ENCODE measurements around the gene RHOH.
"Not testable (repeated sequence)": the region's sequence is repeated elsewhere in the genome, so short reads cannot be mapped to it uniquely, and the experiment has no call there.

Gene RHOH, protein sequence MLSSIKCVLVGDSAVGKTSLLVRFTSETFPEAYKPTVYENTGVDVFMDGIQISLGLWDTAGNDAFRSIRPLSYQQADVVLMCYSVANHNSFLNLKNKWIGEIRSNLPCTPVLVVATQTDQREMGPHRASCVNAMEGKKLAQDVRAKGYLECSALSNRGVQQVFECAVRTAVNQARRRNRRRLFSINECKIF

DNA sequence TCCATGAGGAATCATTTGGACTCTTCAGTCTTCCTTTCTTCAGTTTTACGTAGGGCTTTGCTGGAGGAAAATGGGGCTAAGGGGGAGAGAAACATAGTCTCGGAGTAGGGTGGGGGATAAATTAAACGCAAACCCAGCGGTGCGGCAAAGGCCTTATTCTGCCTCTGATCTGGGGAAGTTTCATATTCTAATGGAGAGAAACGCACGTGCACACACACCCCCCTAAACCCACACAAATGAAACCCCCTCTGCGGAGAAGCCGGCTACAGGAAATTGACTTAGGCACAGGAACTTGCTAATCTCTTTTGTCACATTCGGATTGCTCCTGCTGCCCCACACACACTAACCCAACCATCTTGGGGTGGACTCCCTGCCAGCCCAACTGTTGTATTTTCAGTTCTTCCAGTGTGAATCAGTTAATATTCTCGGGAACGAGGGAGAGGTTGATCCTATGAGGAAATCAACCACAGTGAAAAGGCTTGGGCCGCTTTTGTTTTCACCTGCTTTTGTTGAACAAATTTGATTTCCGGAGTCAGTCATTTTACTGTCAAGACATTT lies at the start of gene RHOH:
RHOH (plus strand) TSS at position 308 of the 558 bp plus-strand sequence. CDS start 46,356 bp downstream, outside the sequence.
- peak in 2 of 3 donors; percentile 60 to 66 for DNase-seq (ENCODE audit: low read depth in 3 of 3)

DNA sequence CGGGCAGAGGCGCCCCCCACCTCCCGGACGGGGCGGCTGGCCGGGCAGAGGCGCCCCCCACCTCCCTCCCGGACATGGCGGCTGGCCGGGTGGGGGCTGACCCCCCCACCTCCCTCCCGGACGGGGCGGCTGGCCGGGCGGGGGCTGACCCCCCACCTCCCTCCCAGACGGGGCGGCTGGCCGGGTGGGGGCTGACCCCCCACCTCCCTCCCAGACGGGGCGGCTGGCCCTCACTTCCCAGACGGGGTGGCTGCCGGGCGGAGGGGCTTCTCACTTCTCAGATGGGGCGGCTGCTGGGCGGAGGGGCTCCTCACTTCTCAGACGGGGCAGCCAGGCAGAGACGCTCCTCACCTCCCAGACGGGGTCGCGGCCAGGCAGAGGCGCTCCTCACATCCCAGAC lies 49.3 kb upstream of the RHOH start:
- not testable (repeated sequence) for DNase-seq (ENCODE audit: low read depth in 3 of 3)

DNA sequence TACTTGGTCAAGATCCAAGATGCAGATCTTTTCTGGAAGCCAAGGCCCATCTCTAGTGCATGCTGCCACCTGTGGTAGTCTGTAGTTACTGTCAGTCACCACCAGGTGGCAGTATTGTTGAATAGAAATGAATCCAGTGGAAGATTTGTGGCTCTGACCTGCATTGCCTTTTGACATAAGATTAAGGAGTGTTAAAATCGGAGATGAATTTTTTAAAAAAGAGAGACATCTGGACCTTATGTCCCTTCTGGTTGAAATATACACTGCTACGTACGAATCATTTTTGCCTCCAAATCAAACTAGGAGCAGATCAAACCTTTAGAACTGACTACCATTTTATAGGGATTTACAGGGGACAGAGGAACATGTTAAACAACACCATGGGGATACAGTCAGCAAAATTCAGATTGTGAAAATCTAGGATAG lies 46.9 kb upstream of the RHOH start:
- peak; percentile 43 to 59 (median 57) for DNase-seq (ENCODE audit: low read depth in 3 of 3)

DNA sequence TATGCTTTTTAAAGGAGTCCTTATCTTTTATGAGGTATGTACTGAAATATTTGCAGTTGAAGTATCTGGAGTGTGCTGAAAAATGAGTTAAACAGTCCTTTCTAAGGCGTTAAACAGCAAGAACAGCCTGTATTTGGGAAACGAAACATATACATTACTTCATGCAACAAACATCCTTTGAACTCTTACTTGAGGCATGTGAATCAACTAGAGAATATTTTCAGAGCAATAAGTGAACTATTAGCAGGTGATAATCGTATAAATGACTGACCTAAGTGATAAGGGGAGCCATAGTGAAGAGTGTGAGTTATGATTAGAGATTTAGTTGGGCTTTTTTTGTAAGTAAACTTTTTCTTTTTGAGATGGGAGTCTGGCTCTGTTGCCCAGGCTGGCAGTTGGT lies 45.9 kb upstream of the RHOH start:
- DNase-seq (ENCODE audit: low read depth in 3 of 3): no peak

DNA sequence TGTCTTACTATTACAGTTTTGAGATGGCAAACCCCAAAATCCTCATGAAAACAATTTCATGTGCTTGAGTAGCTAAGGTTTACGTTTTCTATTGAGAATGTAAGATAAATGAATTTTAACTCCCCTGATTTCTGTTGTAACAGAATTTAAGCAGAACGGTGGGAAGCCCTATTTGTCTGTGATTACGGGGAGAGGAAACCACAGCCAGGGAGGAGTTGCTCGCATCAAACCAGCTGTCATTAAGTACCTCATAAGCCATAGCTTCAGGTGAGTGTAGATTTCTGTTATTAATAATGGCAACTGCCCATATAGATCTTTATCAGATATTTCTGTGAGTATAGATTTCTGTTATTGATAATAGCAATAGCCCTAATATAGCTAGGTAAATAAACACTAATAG lies 44.2 kb upstream of the RHOH start:
- DNase-seq (ENCODE audit: low read depth in 3 of 3): no peak

DNA sequence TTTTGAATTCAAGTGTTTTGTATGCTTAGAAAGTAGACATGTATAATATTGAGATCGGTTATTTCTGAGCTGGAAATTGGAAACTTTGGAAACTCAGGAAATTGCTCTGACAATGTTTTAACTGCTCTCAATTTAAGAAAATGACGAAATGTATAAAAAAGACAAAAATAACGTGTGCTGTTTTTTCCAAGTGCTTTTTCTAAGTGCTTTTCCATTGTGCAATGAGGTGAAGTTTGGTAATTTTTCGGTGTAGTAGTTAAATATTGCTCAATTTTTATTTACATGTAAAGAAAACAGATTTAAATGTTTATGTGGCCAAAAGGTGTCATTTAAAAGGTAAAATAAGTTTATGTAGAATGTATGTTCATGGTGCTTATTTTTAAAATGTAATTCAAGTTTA lies 39.4 kb upstream of the RHOH start:
- no peak for DNase-seq (ENCODE audit: low read depth in 3 of 3)

DNA sequence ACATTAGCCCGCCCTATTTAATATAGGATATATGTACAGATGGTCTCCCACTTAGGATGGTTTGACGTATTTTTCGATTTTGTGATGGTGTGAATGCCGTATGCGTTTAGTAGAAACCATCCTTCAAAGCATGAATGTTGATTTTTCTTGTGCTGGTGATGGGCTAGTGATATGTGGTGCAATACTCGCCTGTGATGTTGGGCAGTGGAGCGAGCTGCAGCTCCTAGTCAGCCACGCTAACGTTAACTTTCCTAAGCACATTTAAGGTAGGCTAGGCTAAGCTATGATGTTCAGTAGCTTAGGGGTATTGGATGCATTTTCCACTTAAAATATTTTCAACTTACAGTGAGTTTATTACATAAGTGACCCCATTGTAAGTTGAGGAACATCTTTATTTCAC lies 36.6 kb upstream of the RHOH start:
- DNase-seq (ENCODE audit: low read depth in 3 of 3): no peak

DNA sequence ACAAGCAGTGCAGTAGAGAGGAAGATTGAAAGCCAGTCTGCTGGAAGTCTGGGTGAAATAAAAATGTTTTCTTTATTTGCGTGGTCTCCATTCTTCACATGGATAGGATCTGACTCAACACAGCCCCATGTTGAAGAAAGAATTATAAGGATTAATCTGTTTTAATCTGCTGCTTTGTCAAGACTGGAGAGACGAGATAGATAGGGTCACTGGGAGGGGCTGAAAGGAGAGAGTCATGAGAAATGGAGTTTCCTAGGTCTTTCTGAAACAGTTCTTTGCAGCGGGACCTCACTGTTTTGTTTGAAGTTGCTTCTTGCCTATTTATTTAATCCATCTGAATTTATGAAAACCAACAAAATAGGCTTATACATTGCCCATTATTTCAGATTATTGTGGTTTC lies 32.4 kb upstream of the RHOH start:
- DNase-seq (ENCODE audit: low read depth in 3 of 3): no peak

DNA sequence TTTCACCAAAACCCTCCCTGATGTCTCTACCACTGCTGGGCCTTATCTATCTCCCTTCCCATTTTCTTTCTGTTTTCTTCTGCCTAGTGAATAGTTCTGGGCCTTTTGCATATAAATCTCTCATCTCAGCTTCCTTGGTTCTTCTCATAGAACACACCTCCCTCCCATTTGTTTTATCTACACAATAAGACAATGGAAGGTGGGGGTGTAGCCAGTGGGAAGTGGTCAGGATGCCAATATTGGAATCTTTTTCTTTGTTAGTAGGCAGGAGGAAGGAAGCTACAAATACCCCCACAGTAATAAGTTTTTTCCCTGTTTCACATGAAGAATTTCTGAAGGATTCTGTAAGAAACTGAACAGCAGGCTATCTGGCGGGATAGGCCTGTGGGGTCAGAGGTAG lies 30.9 kb upstream of the RHOH start:
- DNase-seq (ENCODE audit: low read depth in 3 of 3): no peak

DNA sequence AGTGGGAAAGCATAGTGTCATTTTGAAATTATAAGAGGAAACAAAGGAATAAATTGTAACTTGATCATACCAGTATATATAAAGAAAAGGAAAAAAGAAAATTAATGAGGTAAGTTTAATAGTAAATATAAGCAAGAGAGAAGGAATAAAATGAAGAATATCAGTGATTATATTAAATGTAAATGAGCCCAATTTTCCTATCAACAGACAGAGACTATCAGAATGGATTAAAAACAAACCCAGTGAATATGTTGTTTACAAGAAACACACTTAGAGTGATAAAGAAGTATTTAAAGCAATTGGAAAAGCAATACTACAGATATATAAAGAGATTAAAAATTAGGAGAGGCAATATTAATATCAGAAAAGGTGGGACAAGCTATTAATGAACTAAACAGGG lies 28.8 kb upstream of the RHOH start:
- no peak for DNase-seq (ENCODE audit: low read depth in 3 of 3)

DNA sequence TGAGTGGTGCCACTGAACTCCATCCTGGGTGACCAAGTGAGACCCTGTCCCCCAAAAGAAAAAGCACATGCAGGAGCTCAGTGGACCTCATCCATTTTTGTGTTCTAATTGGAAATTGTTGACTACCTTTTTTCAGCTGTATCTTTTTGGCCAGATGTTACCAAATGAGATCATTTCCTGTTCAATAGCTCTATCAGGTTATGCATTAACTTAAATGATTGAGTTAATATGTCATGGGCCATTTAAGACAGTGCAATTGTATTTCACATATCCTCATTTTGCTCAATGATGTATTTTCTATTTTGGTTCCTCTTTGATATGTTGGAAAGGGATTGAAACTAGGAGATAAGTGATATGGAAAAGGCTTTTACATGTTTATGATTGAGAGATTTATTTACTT lies 26.2 kb upstream of the RHOH start:
- no peak for DNase-seq (ENCODE audit: low read depth in 3 of 3)

DNA sequence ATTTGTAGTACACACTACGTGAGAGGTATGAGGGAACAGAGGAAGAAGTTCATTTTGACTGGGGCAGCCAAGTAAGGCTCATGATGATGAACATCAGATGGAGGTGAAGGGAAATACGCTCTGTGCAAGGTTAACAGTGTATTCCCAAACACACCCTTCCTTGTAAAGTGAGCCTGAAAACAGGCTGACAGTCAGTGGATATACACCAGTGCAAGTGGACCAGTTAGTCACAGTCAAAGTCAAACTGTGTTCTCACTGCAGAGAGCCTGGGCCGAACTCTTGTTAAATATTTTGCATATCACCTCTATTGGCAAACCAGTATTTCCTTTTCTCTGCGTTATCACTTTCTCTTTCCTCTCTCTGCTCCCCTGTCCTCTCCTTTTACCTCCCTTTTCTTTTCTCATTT lies 23.4 kb upstream of the RHOH start:
- no peak for DNase-seq (ENCODE audit: low read depth in 3 of 3)

DNA sequence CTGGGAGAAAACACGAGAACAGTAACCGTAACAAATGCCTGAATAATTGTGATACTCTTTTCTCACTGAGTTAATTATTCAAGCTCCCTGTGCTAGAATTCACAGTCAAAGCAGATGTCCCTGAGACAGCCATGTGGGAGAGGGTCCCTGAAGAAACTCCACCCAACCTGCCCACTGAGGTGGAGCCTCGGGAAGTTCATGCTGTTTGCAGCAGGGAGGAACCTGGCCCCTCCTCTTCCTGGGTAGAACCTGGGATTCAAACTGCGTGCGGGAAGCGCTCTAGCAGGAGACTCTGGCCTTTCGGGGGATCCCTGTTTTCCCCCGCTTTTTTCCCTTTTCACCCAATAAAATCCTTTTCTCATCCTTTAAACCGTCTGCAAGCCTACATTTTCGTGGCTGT lies 20.2 kb upstream of the RHOH start:
- no peak for DNase-seq (ENCODE audit: low read depth in 3 of 3)

DNA sequence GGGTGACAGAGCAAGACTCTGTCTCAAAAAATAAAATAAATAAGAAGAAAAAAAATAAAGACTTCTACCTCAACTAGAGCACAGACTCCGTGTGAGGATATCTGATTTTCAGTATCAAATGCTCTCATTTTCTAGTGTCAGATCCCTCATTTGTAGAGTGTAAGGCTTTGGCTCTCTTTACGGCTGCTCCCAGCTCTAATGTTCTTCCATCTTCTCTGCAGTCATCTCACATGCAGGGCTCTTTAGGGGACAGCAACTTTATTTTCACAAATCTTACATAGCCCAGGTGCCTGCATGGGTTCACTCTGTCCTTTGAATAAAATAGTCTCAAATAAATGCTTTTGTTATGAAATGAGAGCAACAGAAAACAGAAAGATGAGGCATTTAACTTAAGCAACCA lies 19.2 kb upstream of the RHOH start:
- DNase-seq (ENCODE audit: low read depth in 3 of 3): no peak

DNA sequence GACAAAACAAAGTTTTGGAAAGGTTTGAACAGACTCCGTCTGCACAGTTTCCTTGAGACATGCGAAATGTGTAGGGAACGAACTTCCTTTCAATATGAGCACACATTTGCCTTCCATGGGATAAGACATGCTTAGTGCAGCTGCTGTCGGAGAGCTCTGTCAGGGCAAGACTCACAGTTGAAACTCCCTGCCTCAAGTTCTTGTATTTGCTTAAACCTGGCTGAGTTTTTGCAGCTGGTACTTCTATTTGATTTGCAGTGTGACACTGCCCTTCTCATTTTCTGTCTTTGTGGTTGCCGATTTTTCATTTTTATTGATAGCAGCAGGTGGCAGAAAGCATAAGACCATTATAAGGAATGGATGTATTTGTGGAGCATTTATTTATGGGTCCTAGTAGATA lies 18.2 kb upstream of the RHOH start:
- no peak for DNase-seq (ENCODE audit: low read depth in 3 of 3)

DNA sequence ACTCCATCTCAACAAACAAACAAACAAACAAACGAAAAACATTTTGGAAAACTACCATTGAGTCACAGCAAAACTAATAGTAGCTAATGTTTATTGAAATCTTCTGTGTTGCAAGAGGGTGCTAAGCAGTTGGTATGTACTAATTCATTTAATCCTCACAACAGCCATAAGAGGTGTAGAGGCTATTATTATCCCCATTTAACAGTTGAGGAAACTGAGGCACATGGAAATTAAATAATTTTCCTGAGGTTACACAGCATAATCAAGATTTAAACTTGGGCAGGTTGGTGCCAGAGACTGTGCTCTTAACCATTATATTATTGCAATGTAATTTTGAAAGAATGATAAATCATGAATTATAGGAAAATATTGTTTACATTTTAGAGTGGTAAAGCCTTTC lies 17.5 kb upstream of the RHOH start:
- no peak for DNase-seq (ENCODE audit: low read depth in 3 of 3)

DNA sequence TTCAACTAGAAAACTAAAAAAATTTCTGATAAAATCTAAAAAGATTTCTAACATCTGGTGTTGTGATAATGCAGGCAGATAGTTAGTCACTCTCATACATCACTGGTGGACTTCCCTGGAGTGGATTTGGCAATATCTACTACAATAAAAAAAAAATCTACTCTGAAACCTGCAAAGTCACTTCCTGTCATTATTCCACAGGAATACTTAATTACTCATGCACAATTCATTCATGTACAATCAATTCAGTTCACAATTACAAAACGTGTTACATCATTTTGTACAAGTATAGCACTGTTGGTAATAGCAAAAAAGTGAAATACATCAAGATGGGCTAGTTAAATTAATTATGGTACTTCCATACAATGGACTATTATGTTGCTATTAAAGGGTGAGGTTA lies 16.5 kb upstream of the RHOH start:
- no peak for DNase-seq (ENCODE audit: low read depth in 3 of 3)

DNA sequence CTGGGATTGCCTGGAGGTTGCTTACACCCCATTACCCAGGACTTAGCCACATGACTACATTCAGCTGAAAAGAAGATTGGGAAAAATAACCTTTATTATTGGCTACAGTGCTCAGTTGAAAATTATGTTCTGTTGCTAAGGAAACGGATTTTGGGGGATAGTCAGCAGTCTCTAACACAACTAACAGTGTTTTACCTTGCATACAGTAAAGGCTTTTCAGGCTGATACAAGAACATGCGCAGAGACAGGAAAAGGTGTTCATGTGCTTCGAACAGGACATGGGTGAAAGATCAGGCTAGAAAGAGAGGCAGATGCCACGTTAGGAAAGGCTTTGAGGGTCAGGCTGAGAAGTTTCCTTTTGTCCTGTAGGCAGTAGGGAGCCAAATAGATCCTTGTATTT lies 14.8 kb upstream of the RHOH start:
- no peak for DNase-seq (ENCODE audit: low read depth in 3 of 3)

DNA sequence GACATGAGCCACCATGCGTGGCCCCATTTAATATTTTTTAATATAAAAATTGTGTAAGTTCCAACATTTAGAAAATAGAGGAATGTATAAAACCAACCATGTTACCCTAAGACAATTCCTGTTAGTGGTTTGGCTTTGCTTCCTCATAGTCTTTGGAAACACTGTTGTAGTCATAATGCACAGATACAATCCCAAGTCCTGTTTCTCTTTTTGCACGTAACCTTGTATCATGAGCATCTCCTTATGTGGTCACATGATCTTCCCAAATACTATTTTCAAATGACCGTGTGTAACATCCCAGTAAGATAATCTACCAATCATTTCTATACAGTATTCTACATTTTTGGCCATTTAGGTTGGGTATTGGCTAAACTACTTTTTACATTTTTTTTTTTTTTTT lies 13.9 kb upstream of the RHOH start:
- no peak for DNase-seq (ENCODE audit: low read depth in 3 of 3)

DNA sequence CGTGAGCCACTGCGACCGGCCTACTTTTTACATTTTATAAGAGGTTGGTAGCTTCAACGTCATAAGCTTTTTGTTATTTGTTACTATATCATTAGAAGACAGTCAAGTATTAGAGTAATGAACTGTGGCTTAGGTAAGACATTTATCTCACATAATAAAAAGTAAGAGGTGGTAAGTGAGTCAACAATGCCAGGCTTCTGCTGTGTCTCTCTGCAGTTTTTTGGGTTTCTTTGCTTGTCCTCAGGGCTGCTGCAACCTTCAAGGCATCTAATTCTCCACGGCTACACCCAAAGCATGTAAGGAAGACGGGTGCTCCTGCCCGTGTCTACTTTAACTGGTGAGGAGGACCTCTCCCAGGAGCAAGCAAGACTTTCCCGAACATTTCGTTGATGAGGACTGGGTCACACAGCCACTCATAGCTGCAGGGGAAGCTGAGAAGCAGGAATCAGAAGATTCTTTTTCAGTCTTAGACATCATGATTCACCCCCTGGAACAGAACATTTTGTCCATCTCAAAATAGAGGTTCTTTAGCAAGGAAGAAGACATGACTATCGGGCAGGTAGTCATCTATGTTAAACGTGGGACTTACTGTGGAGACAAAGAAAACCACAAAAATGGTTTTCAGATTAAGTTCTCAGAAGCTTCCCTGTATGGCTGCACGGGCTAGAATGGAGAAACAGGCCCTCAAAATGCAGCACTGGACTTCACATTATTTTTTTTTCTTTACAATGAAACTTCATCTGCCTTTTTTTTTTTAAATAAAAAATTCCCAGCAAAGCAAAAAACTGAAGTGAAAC lies 13.0 kb upstream of the RHOH start:
- no peak for DNase-seq (ENCODE audit: low read depth in 3 of 3)

DNA sequence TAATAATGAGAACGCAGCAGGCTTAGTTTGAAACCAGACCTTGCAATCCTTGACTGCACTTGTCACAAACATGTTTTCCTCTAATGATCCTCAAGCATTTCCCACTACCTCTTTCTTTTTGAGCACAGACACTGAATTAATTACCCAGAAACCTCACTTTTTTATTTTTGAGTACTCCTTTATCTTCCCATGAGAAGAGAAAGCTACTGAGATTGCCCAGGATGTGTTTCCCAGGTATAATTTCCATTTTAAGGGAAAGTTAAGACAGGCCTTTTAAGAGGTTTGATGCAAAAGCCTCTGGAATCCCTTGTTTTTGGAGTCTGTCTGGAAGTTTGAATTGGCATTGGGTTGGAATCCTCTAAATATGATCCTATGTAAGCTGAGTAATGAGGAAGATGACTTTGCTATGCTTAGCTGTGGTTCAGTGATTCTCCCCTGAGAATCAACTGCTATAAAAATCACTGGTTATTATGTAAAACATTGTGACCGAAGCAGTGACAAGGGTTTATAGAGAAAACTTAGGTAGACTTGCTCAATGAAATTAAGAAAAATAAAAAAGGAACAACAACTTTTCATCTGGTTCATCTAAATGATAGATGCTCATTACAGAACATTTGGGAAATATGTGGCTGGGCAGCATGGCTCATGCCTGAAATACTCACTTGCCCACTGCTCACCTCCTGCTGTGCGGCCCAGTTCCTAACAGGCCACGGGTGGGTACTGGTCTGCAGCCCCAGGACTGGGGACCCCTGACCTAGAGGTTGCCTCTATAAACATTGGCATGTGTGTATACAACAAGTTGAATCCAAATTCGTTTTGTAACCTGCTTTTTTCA lies 10.8 kb upstream of the RHOH start:
- DNase-seq (ENCODE audit: low read depth in 3 of 3): no peak

DNA sequence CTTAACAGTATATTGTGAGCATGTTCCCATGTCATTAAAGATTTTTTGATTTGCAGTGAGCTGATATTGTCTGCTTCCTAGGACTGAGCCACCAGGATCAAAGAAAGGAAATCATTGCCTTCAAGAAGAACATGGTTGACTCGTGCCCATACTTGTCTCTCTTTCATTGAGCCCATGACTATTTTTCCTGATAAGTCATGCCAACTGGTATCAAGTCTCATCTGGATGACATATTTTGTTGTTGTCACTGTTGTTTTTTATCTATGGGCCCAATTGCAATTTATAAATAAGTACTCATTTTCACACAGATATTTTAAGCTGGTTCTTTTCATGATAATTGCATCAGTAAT lies 10.2 kb upstream of the RHOH start:
- DNase-seq (ENCODE audit: low read depth in 3 of 3): no peak

Data from stimulated activated CD4-positive, alpha-beta T cell treated with anti-CD3 and anti-CD28 coated beads, TNF-alpha, amount 100 ng/mL, for 48 hours (primary cell).